Urinary bladder (tissue), 4 donors: ENCODE measurements around the gene PRICKLE2. TPM values are rescaled to one million over a fixed set of nuclear protein-coding genes. Genes with fewer than 3 reads are reported as not detected.

Source experiments
- DNase-seq: peaks from one replicate; pipeline ENCODE4 v3.0.0-alpha.2; 2015; ENCODE audit errors: extremely low spot score
- H3K27ac ChIP-seq: one replicate; pipeline ENCODE4 v1.5.1; 2013; ENCODE audit warnings: low read depth, mild to moderate bottlenecking, moderate library complexity
- H3K36me3 ChIP-seq: one replicate; pipeline ENCODE4 v1.6.1; 2013; ENCODE audit warnings: mild to moderate bottlenecking, moderate library complexity; ENCODE audit not compliant: insufficient read depth
- H3K4me1 ChIP-seq: one replicate; pipeline ENCODE4 v1.6.1; 2013; ENCODE audit warnings: mild to moderate bottlenecking, moderate library complexity; ENCODE audit not compliant: insufficient read depth
- H3K4me3 ChIP-seq: one replicate; pipeline ENCODE4 v1.5.1; 2013; ENCODE audit warnings: low read depth, low read length
- WGBS: extraction: QIAGEN DNeasy Blood & Tissue Kit; methylation state at CpG from one replicate; pipeline ENCODE4 v1.1.7; 2013; 5-methylcytosine and 5-hydroxymethylcytosine counted together
- polyA plus RNA-seq: library from polyadenylated mRNA; stranded (reverse); fragments of 200-250 nt; gene quantifications from one replicate; pipeline ENCODE4 v1.2.3, GENCODE V29; 2013
- total RNA-seq: library from RNA; depleted of rRNA; stranded (reverse); fragments of >200 nt; gene quantifications from one replicate; pipeline ENCODE4 v1.2.3, GENCODE V29; 2014
- donor health status: healthy with polysubstance abuse.
- donor health status: healthy.

PRICKLE2 gene
- total RNA-seq (89.7 TPM), polyA plus RNA-seq (22.4 TPM)

DNA sequence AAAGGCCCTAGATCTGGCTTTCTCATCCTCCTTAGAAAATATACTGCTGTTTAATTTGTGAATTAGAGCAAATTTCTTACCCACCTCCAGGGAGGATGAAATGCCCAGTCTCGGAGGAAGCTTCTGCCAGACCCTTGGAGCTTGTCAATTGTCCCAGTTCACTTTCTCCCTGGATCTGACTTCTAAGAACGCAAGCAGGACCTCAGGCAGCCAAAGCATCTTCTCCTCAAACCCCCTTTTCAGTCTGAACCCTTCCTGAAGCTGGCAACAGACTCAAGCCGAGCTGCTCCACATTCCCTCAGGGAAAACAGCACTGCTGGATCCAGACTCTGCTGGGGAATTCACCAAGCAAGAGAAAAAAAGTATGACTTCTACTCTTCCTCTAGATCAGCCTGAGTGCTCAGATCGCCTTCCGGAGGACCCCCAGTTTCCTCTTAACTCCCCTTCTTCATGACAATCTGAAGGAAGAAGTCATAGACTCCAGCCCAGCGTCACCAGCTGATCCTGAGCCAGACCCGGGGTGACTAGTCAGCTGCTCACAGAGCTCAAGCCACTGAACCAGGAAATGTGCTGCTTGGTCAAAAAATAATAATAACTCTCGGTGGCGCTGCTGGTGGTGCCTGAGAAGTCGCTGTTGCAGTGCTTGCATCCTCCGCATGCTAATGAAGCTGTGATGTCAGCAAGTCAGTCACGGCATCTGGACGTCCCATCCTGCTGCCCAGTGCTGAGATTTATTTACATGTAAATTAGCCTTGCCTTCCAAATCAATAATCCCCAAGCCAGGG is at the start of gene PRICKLE2:
Gene PRICKLE2 (minus strand): TSS at position 641 of the 785 bp plus-strand sequence. CDS start 26,539 bp downstream, outside the sequence.
- Histone ChIP-seq H3K27ac (peak within 1 kb of the TSS; percentile 70), H3K36me3 (no peaks in the 10 kb centered on the region), H3K4me3 (peak within 1 kb of the TSS; percentile 19), H3K4me1 (peaks cover 3% of the 10 kb centered on the region)
- no peak for DNase-seq
- 16% methylated on average over 13 of the region's 13 CpGs for WGBS

DNA sequence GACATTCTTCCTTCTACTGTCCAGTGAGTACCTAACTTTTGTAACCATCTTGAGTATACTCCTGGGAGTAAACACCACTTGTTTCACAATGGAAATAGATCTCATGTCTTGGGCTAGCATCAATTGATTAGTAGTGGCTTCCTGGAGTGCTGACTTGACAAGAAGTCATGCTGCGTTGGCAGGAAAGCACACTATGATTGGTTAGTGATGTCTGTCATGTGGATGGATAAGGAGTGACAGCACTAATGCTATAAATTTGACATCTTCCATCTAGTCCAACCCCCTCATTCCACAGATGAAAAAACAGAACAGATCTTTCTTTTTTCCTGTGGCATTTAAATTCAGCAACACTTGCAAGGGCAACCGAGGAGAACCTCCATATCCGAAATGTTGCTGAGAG is 47.6 kb upstream of the PRICKLE2 start:
- Histone ChIP-seq H3K36me3 (no peaks in the 10 kb centered on the region), H3K4me3 (no peak overlapping the region), H3K27ac (no peak overlapping the region), H3K4me1 (no peaks in the 10 kb centered on the region)
- DNase-seq = no peak
- 94% methylated on average over 3 of the region's 3 CpGs for WGBS

GRCh38 chr3:64272271-64272670 is 47.0 kb upstream of the PRICKLE2 start:
- 93% methylated on average over 2 of the region's 2 CpGs for WGBS
- H3K4me3 ChIP-seq = no peak overlapping the region
- no peaks in the 10 kb centered on the region for H3K36me3 ChIP-seq
- DNase-seq = no peak
- no peak overlapping the region for H3K27ac ChIP-seq
- no peaks in the 10 kb centered on the region for H3K4me1 ChIP-seq

- DNase-seq = no peak
- Histone ChIP-seq H3K36me3 (no peaks in the 10 kb centered on the region), H3K4me3 (no peak overlapping the region), H3K27ac (no peak overlapping the region), H3K4me1 (no peaks in the 10 kb centered on the region)
- 88% methylated on average over 2 of the region's 2 CpGs for WGBS
These were observed 46.4 kb upstream of the PRICKLE2 start for GRCh38 chr3:64271631-64272030.

DNA sequence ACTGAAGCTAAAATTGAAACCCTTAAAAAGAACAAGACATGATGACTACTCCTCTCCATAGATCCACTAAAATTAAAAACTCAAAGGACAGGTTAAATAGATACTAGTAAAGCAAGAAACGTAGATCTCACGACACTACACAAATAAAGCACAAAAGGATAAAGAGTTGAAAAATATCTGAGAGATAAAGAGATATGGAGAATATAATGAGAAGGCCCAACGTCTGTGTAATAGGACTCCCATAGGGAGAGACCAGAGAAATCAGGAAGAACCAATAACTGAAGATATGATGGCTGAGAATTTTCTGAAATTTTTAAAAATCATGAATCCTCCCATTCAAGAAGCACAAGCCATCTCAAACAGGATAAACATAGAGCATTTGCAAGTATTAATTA is 45.6 kb upstream of the PRICKLE2 start:
- Histone ChIP-seq H3K4me3 (no peak overlapping the region), H3K4me1 (no peaks in the 10 kb centered on the region), H3K27ac (no peak overlapping the region), H3K36me3 (no peaks in the 10 kb centered on the region)
- whole genome bisulfite sequencing = 91% methylated on average over 3 of the region's 3 CpGs
- DNase-seq = no peak

- DNase-seq = no peak
- no peak overlapping the region for H3K27ac ChIP-seq
- no peaks in the 10 kb centered on the region for H3K4me1 ChIP-seq
- H3K4me3 ChIP-seq = no peak overlapping the region
- WGBS = 60% methylated on average over 2 of the region's 2 CpGs
- H3K36me3 ChIP-seq = no peaks in the 10 kb centered on the region
These were observed 45.0 kb upstream of the PRICKLE2 start for GRCh38 chr3:64270142-64270865.

GRCh38 chr3:64268926-64269325 is 43.7 kb upstream of the PRICKLE2 start:
- Histone ChIP-seq H3K4me3 (no peak overlapping the region), H3K27ac (no peak overlapping the region), H3K36me3 (no peaks in the 10 kb centered on the region), H3K4me1 (no peaks in the 10 kb centered on the region)
- WGBS = 65% methylated on average over 4 of the region's 4 CpGs
- DNase-seq = no peak

GRCh38 chr3:64267721-64268604 is 42.7 kb upstream of the PRICKLE2 start:
- H3K4me1 ChIP-seq = no peaks in the 10 kb centered on the region
- peak overlapping the region; percentile 67 for H3K4me3 ChIP-seq
- 5% methylated on average over 33 of the region's 33 CpGs for WGBS
- H3K36me3 ChIP-seq = no peaks in the 10 kb centered on the region
- DNase-seq = no peak
- peak overlapping the region; percentile 87 for H3K27ac ChIP-seq

DNA sequence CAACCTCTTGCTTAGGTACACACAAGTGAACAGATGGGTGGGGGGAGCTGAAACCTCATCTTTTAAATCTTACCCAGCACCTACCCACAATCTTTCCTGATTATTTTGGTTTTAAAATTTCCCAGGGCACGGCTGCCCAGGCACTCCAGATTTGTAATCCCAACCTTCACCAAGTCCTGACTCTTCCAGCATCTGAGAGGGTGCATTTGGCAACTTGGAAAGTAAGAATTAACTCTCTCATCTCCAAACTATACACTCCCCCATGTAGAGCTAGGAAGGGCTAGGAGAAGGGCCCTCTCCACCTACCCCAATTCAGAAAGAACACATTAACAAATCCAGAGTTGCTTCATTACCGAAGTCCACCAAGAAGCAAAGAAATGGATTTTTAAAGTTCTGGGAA is 41.7 kb upstream of the PRICKLE2 start:
- 23% methylated on average over 2 of the region's 2 CpGs for WGBS
- Histone ChIP-seq H3K4me1 (no peaks in the 10 kb centered on the region), H3K27ac (peak overlapping the region; percentile 74), H3K36me3 (no peaks in the 10 kb centered on the region), H3K4me3 (peak overlapping the region; percentile 51)
- DNase-seq = no peak

- DNase-seq = peak; percentile 67
- WGBS = 6% methylated on average over 7 of the region's 7 CpGs
- no peaks in the 10 kb centered on the region for H3K36me3 ChIP-seq
- H3K4me3 ChIP-seq = peak overlapping the region; percentile 51
- no peak overlapping the region for H3K27ac ChIP-seq
- no peaks in the 10 kb centered on the region for H3K4me1 ChIP-seq
These were observed 41.0 kb upstream of the PRICKLE2 start for GRCh38 chr3:64266065-64266931.

- no peak for DNase-seq
- no peaks in the 10 kb centered on the region for H3K36me3 ChIP-seq
- no peaks in the 10 kb centered on the region for H3K4me1 ChIP-seq
- 10% methylated on average over 3 of the region's 3 CpGs for WGBS
- H3K4me3 ChIP-seq = peak overlapping the region; percentile 14
- H3K27ac ChIP-seq = peak overlapping the region; percentile 71
These were observed 40.4 kb upstream of the PRICKLE2 start for GRCh38 chr3:64265646-64266045.

DNA sequence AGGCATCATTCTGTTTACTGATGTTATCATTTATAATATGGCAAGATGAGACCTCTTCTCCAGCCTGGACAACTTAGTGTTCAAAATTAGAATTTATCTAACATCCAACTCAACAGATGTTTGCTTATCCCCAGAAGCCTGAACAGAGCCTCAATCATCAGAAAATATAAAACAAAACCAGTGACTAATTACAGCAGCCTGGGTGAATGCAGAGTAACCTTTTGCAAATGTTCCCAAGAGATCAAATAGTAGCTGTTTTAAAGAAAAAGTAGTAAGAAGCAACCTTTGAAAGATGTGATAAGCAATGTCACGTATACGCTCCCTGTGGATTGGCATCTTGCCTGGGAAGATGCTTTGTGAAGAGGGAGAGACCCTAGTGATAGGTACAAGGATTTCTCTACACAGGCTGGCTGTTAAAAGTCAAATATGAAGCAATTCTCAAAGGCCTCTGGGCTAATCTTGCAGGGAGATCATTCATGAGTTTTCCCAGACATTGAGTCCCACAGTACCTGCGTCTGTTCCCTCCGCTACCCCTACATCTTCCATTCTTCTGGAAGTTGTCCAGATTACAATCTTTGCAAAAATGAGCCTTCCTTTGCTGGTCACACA is 39.3 kb upstream of the PRICKLE2 start:
- H3K4me3 ChIP-seq = no peak overlapping the region
- H3K27ac ChIP-seq = no peak overlapping the region
- H3K4me1 ChIP-seq = no peaks in the 10 kb centered on the region
- H3K36me3 ChIP-seq = no peaks in the 10 kb centered on the region
- no peak for DNase-seq
- WGBS = 37% methylated on average over 4 of the region's 4 CpGs
